HAP-1 (cell line): ENCODE results near the gene TMEM129.

Source experiments
- DNase-seq, 2 experiments: peaks; one replicate each; pipeline ENCODE4 v3.0.0-alpha.2; 2016 to 2020; ENCODE audit warnings: low spot score in 2 of 2
- H3K27me3 ChIP-seq: fragments of 250-450 bp; sonication (Bioruptor Pico); 2 replicates; pipeline ENCODE4 v1.5.1; 2020; ENCODE audit warnings: low read depth, mild to moderate bottlenecking, moderate library complexity
- H3K36me3 ChIP-seq: fragments of 250-450 bp; sonication (Bioruptor Pico); replicated peaks from 2 replicates; pipeline ENCODE4 v1.5.1; 2020; ENCODE audit warnings: mild to moderate bottlenecking
- H3K4me1 ChIP-seq: fragments of 250-450 bp; sonication (Bioruptor Pico); 2 replicates; pipeline ENCODE4 v1.5.1; 2020; ENCODE audit warnings: mild to moderate bottlenecking
- H3K4me3 ChIP-seq: fragments of 250-450 bp; sonication (Bioruptor Pico); 2 replicates; pipeline ENCODE4 v1.5.1; 2020; ENCODE audit warnings: mild to moderate bottlenecking, moderate library complexity
- H3K9me3 ChIP-seq: fragments of 250-450 bp; sonication (Bioruptor Pico); 2 replicates; pipeline ENCODE4 v1.5.1; 2020; ENCODE audit warnings: mild to moderate bottlenecking, moderate library complexity
- in situ Hi-C: fragments of 300-500 bp; cut with MboI; formaldehyde crosslinking; loops from 3 replicates; pipeline ENCODE4 v1.14.3; 2020; ENCODE audit warnings: low sequenced_read_pairs, inconsistent platforms, mixed read lengths

The TMEM129 gene

GRCh38 chr4:1763070-1763549 lies 42.0 kb upstream of the TMEM129 start:
- Histone ChIP-seq H3K4me1 (peaks cover 17% of the 10 kb centered on the region), H3K9me3 (no peaks in the 10 kb centered on the region), H3K27me3 (no peaks in the 10 kb centered on the region), H3K36me3 (no peaks in the 10 kb centered on the region), H3K4me3 (no peak overlapping the region)
- no peak for DNase-seq
- in situ Hi-C loops, result no loop called here

- DNase-seq, result no peak
- no peaks in the 10 kb centered on the region for H3K9me3 ChIP-seq
- no peaks in the 10 kb centered on the region for H3K27me3 ChIP-seq
- H3K4me3 ChIP-seq, result no peak overlapping the region
- in situ Hi-C loops, result no loop called here
- H3K4me1 ChIP-seq, result peaks cover 15% of the 10 kb centered on the region
- no peaks in the 10 kb centered on the region for H3K36me3 ChIP-seq
These were observed 41.3 kb upstream of the TMEM129 start for GRCh38 chr4:1762264-1763010.

DNA sequence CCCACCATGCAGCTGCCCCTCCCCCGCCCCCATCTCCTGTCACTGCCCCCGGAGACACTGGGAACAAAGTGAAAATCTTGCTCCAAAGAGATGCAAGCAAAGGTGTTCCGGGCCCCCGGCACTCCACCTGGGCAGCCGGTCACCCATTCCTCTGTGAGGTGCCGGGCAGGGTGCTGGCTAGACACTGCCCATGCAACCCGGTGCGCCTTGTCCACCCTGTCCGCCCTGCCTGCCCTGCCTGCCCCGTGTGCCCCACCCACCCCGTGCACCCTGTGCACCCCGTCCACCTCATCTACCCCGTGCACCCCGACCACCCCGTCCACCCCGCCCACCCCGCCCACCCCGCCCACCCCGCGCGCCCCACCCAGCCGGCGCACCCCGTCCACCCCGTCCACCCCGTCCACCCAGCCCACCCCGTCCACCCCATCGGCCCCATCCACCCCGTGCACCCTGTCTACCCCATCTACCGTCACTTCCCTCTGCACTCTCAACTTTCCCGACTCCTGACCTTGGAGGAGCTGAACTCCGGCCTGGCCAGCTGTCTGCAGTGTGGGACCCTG lies 40.1 kb upstream of the TMEM129 start:
- Histone ChIP-seq H3K9me3 (no peaks in the 10 kb centered on the region), H3K4me1 (peaks cover 8% of the 10 kb centered on the region), H3K27me3 (no peaks in the 10 kb centered on the region), H3K4me3 (no peak overlapping the region), H3K36me3 (no peaks in the 10 kb centered on the region)
- in situ Hi-C loops, result no loop called here
- DNase-seq, result no peak

DNA sequence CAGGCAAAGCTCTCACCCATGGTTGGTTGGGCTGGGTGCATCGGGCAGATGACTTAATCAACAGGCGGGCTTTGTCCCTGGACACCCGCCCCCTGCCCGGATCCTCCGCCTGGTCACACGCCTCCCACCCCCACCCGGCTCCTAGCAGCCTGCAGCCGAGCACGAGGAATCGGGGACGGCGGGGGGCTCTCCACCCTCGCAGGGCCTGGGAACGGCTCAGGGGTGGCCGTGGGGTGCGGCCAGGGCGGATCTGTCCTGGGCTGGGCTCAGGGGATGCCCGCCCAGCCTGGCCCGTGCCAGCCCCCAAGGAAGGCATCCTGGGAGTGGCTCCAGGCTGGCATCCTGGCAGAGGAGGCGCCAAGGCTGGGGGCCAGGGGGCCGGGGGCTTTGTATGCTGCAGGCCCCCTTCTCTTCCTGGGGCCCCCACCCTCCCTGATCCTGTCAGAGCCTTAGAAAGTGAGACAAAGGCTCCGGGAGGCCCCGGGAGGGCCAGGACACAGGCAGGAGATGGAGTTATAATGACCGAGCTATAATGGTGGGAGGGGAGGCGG lies 39.5 kb upstream of the TMEM129 start:
- Histone ChIP-seq H3K9me3 (no peaks in the 10 kb centered on the region), H3K4me1 (peaks cover 8% of the 10 kb centered on the region), H3K4me3 (no peak overlapping the region), H3K27me3 (no peaks in the 10 kb centered on the region), H3K36me3 (no peaks in the 10 kb centered on the region)
- in situ Hi-C loops, result no loop called here
- no peak for DNase-seq

DNA sequence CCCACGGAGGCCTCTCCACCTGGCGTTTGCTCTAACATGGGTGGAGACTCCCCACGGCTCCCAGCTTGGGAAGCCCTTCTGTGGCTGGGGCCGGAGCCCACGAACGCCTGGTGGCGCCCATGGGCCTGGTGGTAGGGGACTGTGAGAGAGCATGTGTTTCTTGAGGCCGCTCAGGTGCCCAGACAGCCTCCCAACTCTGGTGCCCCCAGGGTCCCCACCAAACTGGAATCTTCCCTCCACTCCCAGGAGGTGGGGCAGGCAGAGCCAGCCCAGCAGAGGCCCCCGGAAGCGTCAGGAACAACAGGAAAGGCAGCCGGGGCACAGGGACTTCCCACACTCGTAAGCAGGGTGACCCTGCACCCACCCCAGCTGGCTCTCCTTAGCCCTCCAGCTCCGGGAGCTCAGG lies 38.7 kb upstream of the TMEM129 start:
- no peak overlapping the region for H3K4me3 ChIP-seq
- no peaks in the 10 kb centered on the region for H3K27me3 ChIP-seq
- H3K36me3 ChIP-seq, result no peaks in the 10 kb centered on the region
- H3K9me3 ChIP-seq, result no peaks in the 10 kb centered on the region
- DNase-seq, result no peak
- peaks cover 8% of the 10 kb centered on the region for H3K4me1 ChIP-seq
- in situ Hi-C loops, result no loop called here

DNA sequence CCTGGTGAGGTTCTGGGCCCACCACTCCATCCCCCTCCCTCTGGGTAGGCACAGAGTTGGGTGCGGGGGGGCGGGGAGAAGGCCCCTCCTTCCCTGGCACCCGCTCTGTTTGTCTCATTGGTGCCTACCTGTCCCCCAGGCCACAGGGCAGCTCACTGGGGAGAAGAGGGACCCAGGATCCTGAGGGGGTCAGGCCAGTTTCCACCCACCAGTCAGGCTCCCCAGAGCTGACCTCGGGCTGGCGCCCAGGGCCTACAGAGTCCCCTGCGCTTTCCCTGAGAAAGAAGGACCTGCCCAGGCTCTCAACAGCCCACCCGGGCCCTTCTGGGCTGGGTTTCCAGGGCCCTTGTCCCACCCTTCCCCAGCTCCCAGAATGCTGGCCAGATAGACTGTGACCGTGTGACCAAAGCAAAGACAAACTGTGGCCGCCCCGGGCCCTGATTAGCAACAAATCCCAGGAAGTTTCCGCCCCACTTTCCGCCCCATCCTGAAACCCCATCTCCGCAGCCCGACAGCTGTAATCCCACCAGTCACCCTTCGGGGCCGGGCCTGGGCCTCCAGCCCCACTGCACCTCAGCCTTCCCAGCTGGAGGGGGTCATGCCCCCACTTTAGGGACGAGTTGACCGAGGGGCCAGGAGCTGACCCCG lies 38.2 kb upstream of the TMEM129 start:
- Histone ChIP-seq H3K9me3 (no peaks in the 10 kb centered on the region), H3K4me3 (no peak overlapping the region), H3K36me3 (no peaks in the 10 kb centered on the region), H3K27me3 (no peaks in the 10 kb centered on the region), H3K4me1 (peaks cover 8% of the 10 kb centered on the region)
- in situ Hi-C loops, result no loop called here
- no peak for DNase-seq

DNA sequence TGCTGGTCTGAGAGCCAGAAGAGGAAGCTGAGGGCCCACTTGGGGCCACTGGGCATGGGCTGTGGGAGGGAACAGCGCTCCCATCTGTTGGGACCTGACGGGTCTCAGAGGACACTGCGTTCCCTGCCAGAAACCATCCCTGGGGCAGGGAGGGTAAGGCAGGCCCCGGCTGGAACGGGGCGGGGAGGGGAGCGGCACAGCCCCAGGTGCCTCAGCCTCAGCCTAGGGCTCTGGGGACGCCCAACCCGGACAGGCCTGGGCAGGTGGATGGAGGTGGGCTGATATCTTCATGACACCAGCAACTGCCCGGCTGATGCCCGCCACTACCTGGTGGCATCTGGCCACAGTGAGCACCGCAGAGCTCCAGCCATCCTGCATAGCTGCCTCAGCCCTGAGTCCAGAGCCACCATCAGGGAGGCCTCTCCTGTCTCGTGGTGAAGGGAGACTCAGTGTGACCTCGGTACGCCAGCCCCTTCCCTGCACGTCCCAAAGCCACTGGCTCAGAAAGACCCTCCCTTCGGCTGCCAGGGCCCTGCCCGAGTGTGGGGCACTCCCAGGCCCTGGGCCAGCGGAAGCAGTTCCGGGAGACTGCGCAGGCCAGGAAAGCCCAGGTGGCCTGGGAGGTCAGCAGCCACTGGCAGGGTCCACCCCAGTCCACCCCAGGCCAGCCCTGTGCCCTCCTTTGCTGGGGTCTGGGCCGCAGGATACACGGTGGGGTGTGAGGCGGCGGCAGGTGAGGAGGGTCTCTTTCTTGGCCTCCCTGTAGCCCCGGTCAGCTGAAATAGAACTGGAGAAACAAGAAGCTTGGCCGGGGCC lies 37.4 kb upstream of the TMEM129 start:
- no peak for DNase-seq
- Histone ChIP-seq H3K9me3 (no peaks in the 10 kb centered on the region), H3K36me3 (no peaks in the 10 kb centered on the region), H3K27me3 (no peaks in the 10 kb centered on the region), H3K4me1 (peaks cover 3% of the 10 kb centered on the region), H3K4me3 (no peak overlapping the region)
- in situ Hi-C loops, result no loop called here

GRCh38 chr4:1757836-1758235 lies 36.7 kb upstream of the TMEM129 start:
- no peaks in the 10 kb centered on the region for H3K9me3 ChIP-seq
- H3K27me3 ChIP-seq, result no peaks in the 10 kb centered on the region
- H3K4me1 ChIP-seq, result no peaks in the 10 kb centered on the region
- no peak overlapping the region for H3K4me3 ChIP-seq
- in situ Hi-C loops, result no loop called here
- DNase-seq, result no peak
- no peaks in the 10 kb centered on the region for H3K36me3 ChIP-seq

DNA sequence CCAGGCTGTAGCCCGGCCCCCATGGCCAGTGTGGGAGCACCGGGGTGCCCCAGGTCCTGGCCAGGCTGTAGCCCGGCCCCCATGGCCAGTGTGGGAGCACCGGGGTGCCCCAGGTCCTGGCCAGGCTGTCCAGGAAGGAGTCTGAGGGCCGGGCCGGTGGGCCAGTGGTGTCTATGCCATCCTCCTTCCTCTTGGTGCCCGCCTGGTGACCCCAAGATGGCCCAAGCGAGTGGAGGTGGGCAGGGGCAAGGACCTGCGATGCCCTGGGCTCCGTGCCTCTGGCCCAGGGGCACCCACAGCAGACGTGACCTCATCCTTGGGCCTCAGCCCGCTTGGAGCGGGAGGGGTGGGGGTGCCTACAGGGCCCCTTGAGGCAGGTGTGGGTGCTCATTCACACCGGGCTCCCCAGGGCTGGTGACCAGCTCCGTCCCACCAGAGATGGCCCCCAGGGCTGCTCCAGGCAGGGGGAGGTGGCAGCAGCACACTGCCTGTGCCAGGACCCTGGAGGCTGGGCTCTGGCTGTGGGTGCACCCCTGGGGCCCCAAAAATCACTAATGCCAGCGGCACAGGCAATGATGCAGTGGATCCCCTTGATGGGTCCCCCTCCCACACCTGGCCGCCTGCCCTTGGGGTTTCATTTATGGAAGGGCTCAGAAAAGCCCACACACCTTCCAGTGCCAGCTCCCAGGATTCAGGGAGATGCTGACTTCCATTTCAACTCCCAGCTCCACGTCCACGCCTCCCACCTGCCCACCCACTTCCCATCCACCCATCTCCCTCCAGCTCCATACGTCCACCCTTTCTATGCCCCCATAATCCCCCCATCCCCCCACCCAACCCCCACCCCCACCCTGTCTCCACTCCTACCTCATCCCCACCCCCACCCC lies 36.0 kb upstream of the TMEM129 start:
- no peak for DNase-seq
- no peak overlapping the region for H3K4me3 ChIP-seq
- H3K9me3 ChIP-seq, result no peaks in the 10 kb centered on the region
- no peaks in the 10 kb centered on the region for H3K4me1 ChIP-seq
- no peaks in the 10 kb centered on the region for H3K36me3 ChIP-seq
- H3K27me3 ChIP-seq, result no peaks in the 10 kb centered on the region
- in situ Hi-C loops, result no loop called here

DNA sequence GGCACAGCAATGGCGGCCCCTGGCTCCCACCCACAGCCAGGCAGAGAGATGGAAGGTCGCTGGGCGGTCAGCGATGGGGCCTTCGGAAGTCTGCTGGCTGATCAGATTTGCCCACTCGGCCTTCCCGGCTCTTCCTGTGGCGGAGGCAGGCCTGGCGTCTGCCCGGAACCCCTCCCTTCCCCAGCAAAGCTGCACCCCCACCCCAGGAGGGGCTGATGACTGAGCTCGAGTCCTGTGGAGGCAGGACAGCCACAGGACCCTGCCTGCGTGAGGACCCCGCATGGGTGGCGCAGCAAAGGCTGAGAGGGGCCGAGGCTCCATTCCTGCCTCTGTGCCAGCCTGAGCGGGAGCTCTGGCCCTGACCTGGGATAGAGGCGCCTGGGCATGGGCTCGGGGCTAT lies 35.0 kb upstream of the TMEM129 start:
- no peaks in the 10 kb centered on the region for H3K9me3 ChIP-seq
- in situ Hi-C loops, result no loop called here
- H3K36me3 ChIP-seq, result no peaks in the 10 kb centered on the region
- no peaks in the 10 kb centered on the region for H3K27me3 ChIP-seq
- H3K4me1 ChIP-seq, result no peaks in the 10 kb centered on the region
- no peak for DNase-seq
- H3K4me3 ChIP-seq, result no peak overlapping the region

DNA sequence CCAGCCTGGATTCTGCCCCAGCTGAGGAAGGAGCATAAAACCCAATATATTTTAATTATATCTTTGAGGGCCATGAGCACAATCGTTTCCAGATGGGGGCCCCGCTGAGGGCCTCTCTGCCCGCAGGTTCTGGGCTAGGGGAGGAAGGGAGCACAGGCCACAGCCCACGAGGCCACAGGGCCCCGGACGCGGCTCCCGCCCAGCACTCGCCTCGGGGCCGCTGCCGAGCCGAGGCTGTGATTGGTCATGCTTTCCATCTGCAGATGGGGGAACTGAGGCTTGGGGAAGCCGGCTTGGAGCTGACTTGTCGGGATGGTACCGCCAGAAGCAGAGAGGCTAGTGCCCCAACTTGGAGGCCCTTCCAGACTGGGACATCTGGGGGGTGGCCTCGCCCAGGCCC lies 34.2 kb upstream of the TMEM129 start:
- H3K4me1 ChIP-seq, result no peaks in the 10 kb centered on the region
- no peak overlapping the region for H3K4me3 ChIP-seq
- in situ Hi-C loops, result no loop called here
- no peaks in the 10 kb centered on the region for H3K27me3 ChIP-seq
- no peak for DNase-seq
- no peaks in the 10 kb centered on the region for H3K36me3 ChIP-seq
- no peaks in the 10 kb centered on the region for H3K9me3 ChIP-seq

DNA sequence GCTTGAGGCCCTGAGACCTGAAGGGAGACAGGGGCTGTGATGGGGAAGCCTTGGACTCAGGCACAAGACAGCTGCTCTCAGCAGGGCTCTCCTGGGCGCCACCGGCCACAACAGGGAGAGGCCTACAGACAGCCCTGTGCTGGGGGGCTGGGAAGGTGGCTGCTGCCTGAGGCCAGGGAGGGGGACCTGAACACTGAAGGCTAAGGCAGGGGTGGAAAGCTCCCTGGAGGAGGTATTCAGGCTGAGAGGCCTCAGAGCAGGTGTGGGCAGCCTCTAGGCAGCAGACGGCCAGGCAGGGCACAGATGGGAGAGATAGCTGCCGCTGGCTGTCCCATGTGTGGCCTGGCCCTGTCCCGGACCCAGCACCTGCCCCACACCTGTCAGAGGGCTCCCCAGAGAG lies 33.2 kb upstream of the TMEM129 start:
- Histone ChIP-seq H3K4me1 (no peaks in the 10 kb centered on the region), H3K4me3 (no peak overlapping the region), H3K27me3 (no peaks in the 10 kb centered on the region), H3K36me3 (no peaks in the 10 kb centered on the region), H3K9me3 (no peaks in the 10 kb centered on the region)
- no peak for DNase-seq
- in situ Hi-C loops, result no loop called here
